ENCODE results near the gene RASSF5. TPM values are rescaled to one million over a fixed set of nuclear protein-coding genes. Genes with fewer than 3 reads are reported as not detected.

Gene RASSF5
- total RNA-seq, 4 donors from 2014 or later = 7.4 to 35.5 (median 10.0) TPM

GRCh38 chr1:206547104-206547503 lies 39.8 kb downstream of the RASSF5 start:
- no peak for TF ChIP-seq POLR2A (IDR thresholded peaks at IDR 0.05)
- TF ChIP-seq, protein P1, sequence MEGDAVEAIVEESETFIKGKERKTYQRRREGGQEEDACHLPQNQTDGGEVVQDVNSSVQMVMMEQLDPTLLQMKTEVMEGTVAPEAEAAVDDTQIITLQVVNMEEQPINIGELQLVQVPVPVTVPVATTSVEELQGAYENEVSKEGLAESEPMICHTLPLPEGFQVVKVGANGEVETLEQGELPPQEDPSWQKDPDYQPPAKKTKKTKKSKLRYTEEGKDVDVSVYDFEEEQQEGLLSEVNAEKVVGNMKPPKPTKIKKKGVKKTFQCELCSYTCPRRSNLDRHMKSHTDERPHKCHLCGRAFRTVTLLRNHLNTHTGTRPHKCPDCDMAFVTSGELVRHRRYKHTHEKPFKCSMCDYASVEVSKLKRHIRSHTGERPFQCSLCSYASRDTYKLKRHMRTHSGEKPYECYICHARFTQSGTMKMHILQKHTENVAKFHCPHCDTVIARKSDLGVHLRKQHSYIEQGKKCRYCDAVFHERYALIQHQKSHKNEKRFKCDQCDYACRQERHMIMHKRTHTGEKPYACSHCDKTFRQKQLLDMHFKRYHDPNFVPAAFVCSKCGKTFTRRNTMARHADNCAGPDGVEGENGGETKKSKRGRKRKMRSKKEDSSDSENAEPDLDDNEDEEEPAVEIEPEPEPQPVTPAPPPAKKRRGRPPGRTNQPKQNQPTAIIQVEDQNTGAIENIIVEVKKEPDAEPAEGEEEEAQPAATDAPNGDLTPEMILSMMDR (IDR thresholded peaks at IDR 0.05) = no peak
- Histone ChIP-seq H3K36me3 (no peaks in the 10 kb centered on the region), H3K27me3 (no peaks in the 10 kb centered on the region)

DNA sequence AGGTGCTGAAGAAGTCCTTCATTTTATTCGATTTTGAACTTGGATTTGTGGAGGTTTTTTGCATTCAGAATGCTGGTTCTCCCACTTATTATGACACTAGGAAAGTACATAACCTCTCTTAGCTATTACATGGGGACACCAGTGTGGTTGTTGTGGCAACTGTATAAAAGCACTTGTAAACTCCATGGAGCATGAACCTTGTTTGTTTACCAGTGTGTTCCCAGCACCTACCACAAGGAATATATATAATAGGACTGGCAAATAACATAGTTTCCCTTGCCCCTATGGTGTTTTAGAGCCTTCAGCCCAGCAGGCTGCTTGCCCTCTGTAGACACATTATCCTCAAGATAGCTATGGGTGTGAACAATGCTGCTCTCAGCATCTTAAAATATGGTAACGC lies 43.1 kb downstream of the RASSF5 start:
- no peak for DNase-seq
- Histone ChIP-seq H3K4me3 (no peak overlapping the region), H3K27ac (no peak overlapping the region), H3K4me1 (peaks cover 0 to 8% (median 7%) of the 10 kb centered on the region in 4 donors), H3K9me3 (no peaks in the 10 kb centered on the region), H3K27me3 (no peaks in the 10 kb centered on the region), H3K36me3 (no peaks in the 10 kb centered on the region)
- TF ChIP-seq, protein P1 (IDR thresholded peaks at IDR 0.05) = no peak
- no peak for TF ChIP-seq POLR2A (IDR thresholded peaks at IDR 0.05)

More at GRCh38 chr1:206547104-206547503, 39.8 kb downstream of the RASSF5 start:
- Histone ChIP-seq H3K27ac (no peak overlapping the region), H3K4me3 (no peak overlapping the region), H3K9me3 (no peaks in the 10 kb centered on the region), H3K4me1 (no peaks in the 10 kb centered on the region)
- DNase-seq = no peak

DNA sequence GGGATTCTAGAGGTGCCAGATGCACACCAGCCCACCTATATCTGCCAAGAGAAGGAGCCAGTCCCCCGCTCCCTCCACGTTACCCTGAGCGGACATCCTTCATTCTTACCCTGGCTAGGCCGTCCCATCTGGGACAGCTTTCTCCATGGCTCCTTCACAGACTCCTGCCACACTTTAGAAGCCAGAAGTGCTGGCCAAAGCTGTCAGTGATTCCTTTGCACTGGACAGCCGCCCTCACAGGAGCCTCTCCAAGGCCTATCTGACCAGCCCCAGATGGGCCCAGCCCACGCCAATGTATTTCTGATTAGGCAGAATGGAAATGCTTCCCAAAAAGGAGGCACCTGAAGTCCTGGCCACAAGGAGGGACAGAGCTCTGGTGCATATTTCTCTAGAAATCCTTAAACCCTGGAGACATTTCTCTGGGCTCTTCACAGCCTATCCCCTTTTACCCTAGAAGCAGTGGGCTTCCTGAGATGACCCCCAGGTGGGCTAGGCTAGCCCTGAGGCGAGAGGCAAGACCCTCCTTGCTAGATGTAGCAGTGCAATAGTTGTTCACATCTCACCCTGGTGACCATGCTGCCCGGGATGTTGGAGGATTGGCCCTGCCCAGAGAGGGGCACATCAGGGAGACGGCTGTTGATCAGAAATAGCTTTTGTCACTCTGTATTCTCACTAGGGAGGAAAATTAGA lies 44.1 kb downstream of the RASSF5 start:
- Histone ChIP-seq H3K27me3 (no peaks in the 10 kb centered on the region), H3K4me1 (peaks cover 0 to 17% (median 11%) of the 10 kb centered on the region in 4 donors), H3K9me3 (no peaks in the 10 kb centered on the region), H3K27ac (peak overlapping the region in 3 of 4 donors; percentile 18 to 44 (median 34)), H3K4me3 (no peak overlapping the region), H3K36me3 (no peaks in the 10 kb centered on the region)
- no peak for DNase-seq
- TF ChIP-seq, protein P1 (IDR thresholded peaks at IDR 0.05) = no peak
- no peak for TF ChIP-seq POLR2A (IDR thresholded peaks at IDR 0.05)

DNA sequence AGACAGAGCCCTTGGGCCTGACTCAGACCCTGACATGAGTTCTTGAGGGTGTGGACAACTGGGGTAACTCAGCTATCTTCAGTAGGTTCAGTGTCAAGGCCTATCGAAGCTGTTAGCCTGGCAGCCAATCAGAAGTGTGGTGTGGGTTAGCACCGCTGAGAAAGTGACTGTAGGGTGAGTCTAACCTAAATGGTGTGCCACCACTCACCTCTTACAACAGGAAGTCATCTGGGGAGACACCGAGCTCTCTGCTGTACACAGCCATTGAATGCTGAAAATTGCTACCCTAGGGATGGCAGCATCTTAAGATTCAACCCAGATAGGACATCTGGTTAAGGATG lies 44.6 kb downstream of the RASSF5 start:
- DNase-seq = peak in 2 of 3 donors; percentile 47 to 72
- H3K4me1 ChIP-seq = peaks cover 0 to 22% (median 11%) of the 10 kb centered on the region in 4 donors
- no peaks in the 10 kb centered on the region for H3K27me3 ChIP-seq
- H3K27ac ChIP-seq = peak overlapping the region in 3 of 4 donors; percentile 18 to 44 (median 34)
- TF ChIP-seq, protein P1 (IDR thresholded peaks at IDR 0.05) = no peak
- TF ChIP-seq POLR2A (IDR thresholded peaks at IDR 0.05) = no peak
- H3K36me3 ChIP-seq = no peaks in the 10 kb centered on the region
- H3K4me3 ChIP-seq = no peak overlapping the region
- no peaks in the 10 kb centered on the region for H3K9me3 ChIP-seq

- no peaks in the 10 kb centered on the region for H3K27me3 ChIP-seq
- H3K4me3 ChIP-seq = no peak overlapping the region
- H3K4me1 ChIP-seq = peaks cover 0 to 22% (median 15%) of the 10 kb centered on the region in 4 donors
- TF ChIP-seq, protein P1 (IDR thresholded peaks at IDR 0.05) = no peak
- H3K36me3 ChIP-seq = no peaks in the 10 kb centered on the region
- DNase-seq = no peak
- peak overlapping the region in 1 of 4 donors; percentile 99 for H3K27ac ChIP-seq
- no peaks in the 10 kb centered on the region for H3K9me3 ChIP-seq
These were observed 46.9 kb downstream of the RASSF5 start for GRCh38 chr1:206554211-206554610.

All from Peyer's patch (tissue), 4 donors.